Dermis microvascular lymphatic vessel endothelial cell (primary cell): ENCODE data around the gene SLC23A2. TPM values are rescaled to one million over a fixed set of nuclear protein-coding genes. Genes with fewer than 3 reads are reported as not detected.
A peak's percentile ranks its signal among the peaks of the same experiment; 100 is the strongest.

Experiments
- DNase-seq, 2 donors: peaks; one replicate each; pipeline versions ENCODE4 v3.0.0 to v3.0.0-alpha.2; 2010; ENCODE audit warnings: low read depth in 2 of 2
- total RNA-seq: library from RNA; depleted of rRNA; stranded (reverse); fragments of >200 nt; gene quantifications from 2 replicates; pipeline ENCODE4 v1.2.1, GENCODE V29; 2014

SLC23A2 gene
- total RNA-seq, 1 donor from 2014 or later, result 13.1 TPM

- DNase-seq, result no peak
Observed at GRCh38 chr20:4848041-4848440, 153.3 kb downstream of the SLC23A2 start.

- DNase-seq, result no peak
Observed at GRCh38 chr20:4846821-4847220, 154.5 kb downstream of the SLC23A2 start.

- no peak for DNase-seq
Observed at GRCh38 chr20:4844751-4845465, 156.4 kb downstream of the SLC23A2 start.

- DNase-seq, result no peak
Observed at GRCh38 chr20:4844325-4844724, 157.0 kb downstream of the SLC23A2 start.

GRCh38 chr20:4840801-4841200 is 160.5 kb downstream of the SLC23A2 start:
- DNase-seq, result no peak

- no peak for DNase-seq
Observed at GRCh38 chr20:4838526-4838925, 162.8 kb downstream of the SLC23A2 start.

- no peak for DNase-seq
Observed at GRCh38 chr20:4837760-4838159, 163.6 kb downstream of the SLC23A2 start.

- DNase-seq, result no peak
Observed at GRCh38 chr20:4836935-4837334, 164.4 kb downstream of the SLC23A2 start.

GRCh38 chr20:4836473-4836872 is 164.8 kb downstream of the SLC23A2 start:
- DNase-seq, result no peak

- no peak for DNase-seq
Observed at GRCh38 chr20:4835244-4836177, 165.8 kb downstream of the SLC23A2 start.

GRCh38 chr20:4833074-4833728 is 168.1 kb downstream of the SLC23A2 start:
- no peak for DNase-seq

- no peak for DNase-seq
Observed at GRCh38 chr20:4832469-4832868, 168.8 kb downstream of the SLC23A2 start.

GRCh38 chr20:4830696-4831095 is 170.6 kb downstream of the SLC23A2 start:
- peak; percentile 42 to 74 for DNase-seq

- DNase-seq, result no peak
Observed at GRCh38 chr20:4830259-4830658, 171.1 kb downstream of the SLC23A2 start.

GRCh38 chr20:4829514-4830215 is 171.6 kb downstream of the SLC23A2 start:
- DNase-seq, result no peak

GRCh38 chr20:4828830-4829513 is 172.3 kb downstream of the SLC23A2 start:
- DNase-seq, result no peak

- DNase-seq, result no peak
Observed at GRCh38 chr20:4821590-4821989, 179.7 kb downstream of the SLC23A2 start.

- peak in 1 of 2 donors; percentile 28 for DNase-seq
Observed at GRCh38 chr20:4820806-4821518, 180.3 kb downstream of the SLC23A2 start.

- no peak for DNase-seq
Observed at GRCh38 chr20:4819901-4820300, 181.4 kb downstream of the SLC23A2 start.

- no peak for DNase-seq
Observed at GRCh38 chr20:4817230-4817671, 184.1 kb downstream of the SLC23A2 start.
